ENCODE results near the gene FAM114A1. TPM values are rescaled to one million over a fixed set of nuclear protein-coding genes. Genes with fewer than 3 reads are reported as not detected.
"Not testable (repeated sequence)": the region's sequence is repeated elsewhere in the genome, so short reads cannot be mapped to it uniquely, and the experiment has no call there.

Gene FAM114A1
- total RNA-seq, 2 experiments from 2014 or later = not detected

GRCh38 chr4:38891051-38891983, 23.7 kb downstream of the FAM114A1 start:
- CTCF ChIA-PET = interaction anchor here (1.3 kb wide), 1 partner anchor 9 kb away, joined by 3 read pairs; no protein-coding TSS in a partner anchor
- POLR2A ChIA-PET = no interaction called here

GRCh38 chr4:38894322-38894982, 26.8 kb downstream of the FAM114A1 start:
- POLR2A ChIA-PET = interaction anchor here (0.6 kb wide), 1 partner anchor 224 kb away, joined by 6 read pairs; no protein-coding TSS in a partner anchor
- CTCF ChIA-PET = no interaction called here

- POLR2A ChIA-PET = no interaction called here
Measured at GRCh38 chr4:38896940-38897339, 29.3 kb downstream of the FAM114A1 start.

GRCh38 chr4:38898245-38898644, 30.6 kb downstream of the FAM114A1 start:
- POLR2A ChIA-PET = no interaction called here
- CTCF ChIA-PET = interaction anchor here (0.8 kb wide), 1 partner anchor 37 kb away, joined by 4 read pairs; no protein-coding TSS in a partner anchor

More at GRCh38 chr4:38896940-38897339, 29.3 kb downstream of the FAM114A1 start:
- CTCF ChIA-PET = no interaction called here

GRCh38 chr4:38902221-38902620, 34.6 kb downstream of the FAM114A1 start:
- ChIA-PET POLR2A (no interaction called here), CTCF (interaction anchor here (0.6 to 2.4 kb wide), 4 partner anchors 13 to 564 kb away, joined by 3 to 16 read pairs (median 6); no protein-coding TSS in a partner anchor)

GRCh38 chr4:38902695-38903094, 35.1 kb downstream of the FAM114A1 start:
- ChIA-PET POLR2A (interaction anchor here (0.5 kb wide), 1 partner anchor 33 kb away, joined by 3 read pairs; no protein-coding TSS in a partner anchor), CTCF (interaction anchor here (0.7 to 2.4 kb wide), 6 partner anchors 9 to 563 kb away, joined by 3 to 16 read pairs (median 5); no protein-coding TSS in a partner anchor)

GRCh38 chr4:38904090-38904666, 36.6 kb downstream of the FAM114A1 start:
- CTCF ChIA-PET = interaction anchor here (0.9 to 1.7 kb wide), 4 partner anchors 126 to 231 kb away, joined by 3 to 9 read pairs (median 4); no protein-coding TSS in a partner anchor

GRCh38 chr4:38904682-38905081, 37.1 kb downstream of the FAM114A1 start:
- POLR2A ChIA-PET = no interaction called here
- CTCF ChIA-PET = interaction anchor here (0.9 to 1.7 kb wide), 4 partner anchors 126 to 231 kb away, joined by 3 to 9 read pairs (median 4); no protein-coding TSS in a partner anchor

More at GRCh38 chr4:38904090-38904666, 36.6 kb downstream of the FAM114A1 start:
- POLR2A ChIA-PET = interaction anchor here (0.5 kb wide), 1 partner anchor 186 kb away, joined by 4 read pairs; no protein-coding TSS in a partner anchor

GRCh38 chr4:38905652-38906385, 38.2 kb downstream of the FAM114A1 start:
- CTCF ChIA-PET = no interaction called here

GRCh38 chr4:38907696-38908270, 40.2 kb downstream of the FAM114A1 start:
- POLR2A ChIA-PET = no interaction called here

More at GRCh38 chr4:38905652-38906385, 38.2 kb downstream of the FAM114A1 start:
- POLR2A ChIA-PET = no interaction called here

GRCh38 chr4:38909015-38909414, 41.4 kb downstream of the FAM114A1 start:
- ChIA-PET CTCF (interaction anchor here (0.6 kb wide), 1 partner anchor 139 kb away, joined by 4 read pairs; no protein-coding TSS in a partner anchor), POLR2A (no interaction called here)

More at GRCh38 chr4:38907696-38908270, 40.2 kb downstream of the FAM114A1 start:
- CTCF ChIA-PET = no interaction called here

- POLR2A ChIA-PET = no interaction called here
- CTCF ChIA-PET = interaction anchor here (0.7 to 1.5 kb wide), 3 partner anchors 51 to 81 kb away, joined by 3 to 5 read pairs (median 3); no protein-coding TSS in a partner anchor
Measured at GRCh38 chr4:38911257-38911656, 43.7 kb downstream of the FAM114A1 start.

GRCh38 chr4:38914854-38915253, 47.2 kb downstream of the FAM114A1 start:
- CTCF ChIA-PET = interaction anchor here (0.9 kb wide), 1 partner anchor 155 kb away, joined by 3 read pairs; no protein-coding TSS in a partner anchor

GRCh38 chr4:38916267-38916666, 48.7 kb downstream of the FAM114A1 start:
- POLR2A ChIA-PET, CTCF ChIA-PET: not testable (repeated sequence)

More at GRCh38 chr4:38914854-38915253, 47.2 kb downstream of the FAM114A1 start:
- POLR2A ChIA-PET = no interaction called here

- ChIA-PET CTCF (no interaction called here), POLR2A (no interaction called here)
Measured at GRCh38 chr4:38917481-38918025, 49.9 kb downstream of the FAM114A1 start.

GRCh38 chr4:38919494-38919893, 51.9 kb downstream of the FAM114A1 start:
- CTCF ChIA-PET = interaction anchor here (0.9 kb wide), 1 partner anchor 216 kb away, joined by 3 read pairs; no protein-coding TSS in a partner anchor
- POLR2A ChIA-PET = no interaction called here

GRCh38 chr4:38920186-38920585, 52.6 kb downstream of the FAM114A1 start:
- ChIA-PET POLR2A (no interaction called here), CTCF (interaction anchor here (0.9 kb wide), 1 partner anchor 215 kb away, joined by 3 read pairs; no protein-coding TSS in a partner anchor)

- ChIA-PET CTCF (no interaction called here), POLR2A (no interaction called here)
Measured at GRCh38 chr4:38920677-38921076, 53.1 kb downstream of the FAM114A1 start.

Measured in activated CD8-positive, alpha-beta memory T cell treated with anti-CD3 and anti-CD28 coated beads for 36 hours (primary cell).